GM21723 (cell line): ENCODE results near the gene TLX1.

Experiments used
- ATAC-seq: cut with Tn5 transposase; IDR thresholded peaks from one replicate; pipeline ENCODE4 v1.9.1; 2021; ENCODE audit warnings: mild to moderate bottlenecking, moderate library complexity; ENCODE audit not compliant: unreplicated experiment

TLX1 gene

GRCh38 chr10:101133489-101134298, 2.6 kb downstream of the TLX1 start:
- ATAC-seq, result no peak

- ATAC-seq, result no peak
Measured at GRCh38 chr10:101134299-101135127, 3.4 kb downstream of the TLX1 start.

- no peak for ATAC-seq
Measured at GRCh38 chr10:101135141-101136006, 4.3 kb downstream of the TLX1 start.

DNA sequence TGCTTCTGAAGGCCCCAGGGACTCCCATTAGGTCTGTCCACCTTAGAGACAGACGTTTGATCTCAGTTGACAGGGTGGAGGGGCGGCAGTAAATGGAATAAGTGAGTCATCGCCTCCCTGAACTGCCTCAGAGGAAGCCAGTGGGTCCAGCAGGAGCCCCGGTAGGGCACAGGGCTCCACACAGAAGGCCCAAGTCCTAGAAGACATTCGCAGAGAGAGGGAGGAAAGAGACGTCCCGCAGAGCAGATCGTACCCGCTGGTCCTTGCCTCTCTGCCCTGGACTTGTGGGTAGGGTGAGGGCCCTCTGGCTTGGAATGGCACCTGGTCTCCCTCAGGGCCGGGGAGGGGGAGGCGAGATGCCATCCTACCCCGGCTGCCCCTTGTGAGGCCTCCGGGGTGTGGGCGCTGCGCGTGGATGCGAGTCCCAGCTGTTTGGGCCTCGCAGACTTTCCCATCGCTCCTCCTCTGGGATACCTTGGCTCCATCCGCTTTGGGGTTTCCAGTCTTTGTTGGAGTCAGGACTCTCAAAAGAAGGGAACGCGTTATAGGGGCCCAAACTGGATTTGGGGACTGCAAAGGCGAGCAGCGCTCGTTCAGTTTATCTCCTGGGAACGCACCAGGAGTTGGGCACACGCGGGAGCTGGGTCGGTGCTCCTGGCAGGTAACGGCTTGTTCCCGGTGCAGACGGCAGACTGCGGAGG, 5.1 kb downstream of the TLX1 start:
- ATAC-seq, result no peak

DNA sequence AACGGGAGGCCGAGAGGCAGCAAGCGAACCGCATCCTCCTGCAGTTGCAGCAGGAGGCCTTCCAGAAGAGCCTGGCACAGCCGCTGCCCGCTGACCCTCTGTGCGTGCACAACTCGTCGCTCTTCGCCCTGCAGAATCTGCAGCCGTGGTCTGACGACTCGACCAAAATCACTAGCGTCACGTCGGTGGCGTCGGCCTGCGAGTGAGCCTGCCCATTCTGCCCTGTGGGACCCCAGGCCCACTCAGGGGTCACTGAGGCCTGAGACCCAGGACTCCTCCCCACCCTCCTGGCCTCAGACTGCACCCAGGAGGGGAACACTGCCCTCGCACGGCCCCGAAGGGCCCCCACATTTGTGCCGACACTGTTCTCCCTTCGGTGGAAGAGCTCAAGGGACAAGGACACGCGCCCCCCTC, 5.6 kb downstream of the TLX1 start:
- no peak for ATAC-seq

- no peak for ATAC-seq
Measured at GRCh38 chr10:101137271-101137670, 6.2 kb downstream of the TLX1 start.

GRCh38 chr10:101138788-101139420, 7.8 kb downstream of the TLX1 start:
- ATAC-seq, result no peak

- ATAC-seq, result no peak
Measured at GRCh38 chr10:101139421-101139911, 8.4 kb downstream of the TLX1 start.

DNA sequence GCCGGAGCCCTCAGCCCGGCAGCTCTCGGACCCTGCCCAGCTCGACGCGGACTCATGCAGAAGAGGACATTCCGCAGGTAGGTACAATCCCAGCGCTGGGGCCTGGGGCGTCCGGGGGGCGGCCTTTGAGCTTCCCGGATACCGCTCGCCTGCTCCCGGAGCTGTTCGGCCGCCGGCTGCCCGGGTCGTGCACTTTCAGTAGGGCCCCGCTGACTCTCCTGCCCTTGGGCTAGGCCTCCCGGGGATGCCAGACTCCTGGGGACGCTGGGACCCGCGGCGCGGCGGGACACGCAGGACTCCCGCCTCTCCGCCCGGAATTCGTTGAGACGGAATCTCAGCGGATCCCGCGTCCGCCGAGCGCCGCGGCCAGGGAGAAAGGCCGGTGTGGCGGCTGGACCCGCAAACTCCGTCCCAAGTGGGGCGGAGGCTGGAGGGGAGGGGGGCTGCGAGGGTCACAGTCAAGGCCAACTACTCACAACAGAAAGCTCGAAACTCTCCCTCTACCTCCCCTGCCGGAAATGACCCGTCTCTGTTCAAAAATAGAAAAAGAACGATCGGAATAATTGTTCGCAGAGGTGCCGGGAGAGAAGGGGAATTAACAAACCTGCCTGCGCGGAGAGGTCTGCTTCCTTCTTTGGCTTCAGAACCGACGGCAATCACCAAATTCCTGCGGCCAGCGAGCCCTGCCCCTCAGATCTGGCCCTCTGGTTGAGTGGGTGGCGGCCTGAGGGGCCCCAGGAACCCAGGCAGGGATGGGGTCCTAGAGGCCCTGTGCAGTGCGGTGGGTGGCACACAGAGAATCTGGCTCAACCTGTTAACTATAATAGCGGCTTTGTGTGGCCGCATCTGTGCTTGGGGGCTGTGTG, 9.2 kb downstream of the TLX1 start:
- no peak for ATAC-seq

DNA sequence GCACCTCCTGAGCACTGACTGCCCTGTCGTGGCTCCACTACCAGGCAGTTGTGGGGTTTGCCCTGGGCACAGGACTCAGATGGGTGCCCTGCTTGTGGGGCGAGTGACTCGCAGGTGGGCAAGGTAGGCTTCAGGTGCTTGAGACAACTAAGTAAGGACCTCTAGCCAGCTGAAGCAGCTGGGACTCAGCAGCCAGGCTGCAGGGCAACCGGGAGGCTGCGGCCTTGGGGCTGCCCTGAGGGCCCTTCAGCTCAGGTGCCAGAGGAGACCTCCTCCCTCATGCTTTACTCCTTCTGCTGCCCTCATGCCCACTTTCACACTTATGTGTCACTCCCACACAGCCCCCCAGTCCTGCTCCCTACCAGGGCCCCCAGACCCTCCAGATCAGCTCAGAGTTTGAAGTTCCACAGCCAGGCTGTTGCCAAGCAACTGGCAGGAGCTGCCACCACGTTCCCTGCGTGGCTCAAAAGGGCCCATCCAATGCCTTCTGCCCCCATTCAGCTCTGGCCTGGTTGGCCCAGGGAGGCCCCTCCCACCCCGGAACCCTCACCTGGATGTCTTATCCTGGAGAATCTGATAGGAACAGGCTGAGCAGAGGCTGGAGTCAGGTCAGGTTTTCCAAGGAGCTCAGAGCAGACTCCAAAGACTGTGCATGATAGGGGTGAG, 10.0 kb downstream of the TLX1 start:
- no peak for ATAC-seq

DNA sequence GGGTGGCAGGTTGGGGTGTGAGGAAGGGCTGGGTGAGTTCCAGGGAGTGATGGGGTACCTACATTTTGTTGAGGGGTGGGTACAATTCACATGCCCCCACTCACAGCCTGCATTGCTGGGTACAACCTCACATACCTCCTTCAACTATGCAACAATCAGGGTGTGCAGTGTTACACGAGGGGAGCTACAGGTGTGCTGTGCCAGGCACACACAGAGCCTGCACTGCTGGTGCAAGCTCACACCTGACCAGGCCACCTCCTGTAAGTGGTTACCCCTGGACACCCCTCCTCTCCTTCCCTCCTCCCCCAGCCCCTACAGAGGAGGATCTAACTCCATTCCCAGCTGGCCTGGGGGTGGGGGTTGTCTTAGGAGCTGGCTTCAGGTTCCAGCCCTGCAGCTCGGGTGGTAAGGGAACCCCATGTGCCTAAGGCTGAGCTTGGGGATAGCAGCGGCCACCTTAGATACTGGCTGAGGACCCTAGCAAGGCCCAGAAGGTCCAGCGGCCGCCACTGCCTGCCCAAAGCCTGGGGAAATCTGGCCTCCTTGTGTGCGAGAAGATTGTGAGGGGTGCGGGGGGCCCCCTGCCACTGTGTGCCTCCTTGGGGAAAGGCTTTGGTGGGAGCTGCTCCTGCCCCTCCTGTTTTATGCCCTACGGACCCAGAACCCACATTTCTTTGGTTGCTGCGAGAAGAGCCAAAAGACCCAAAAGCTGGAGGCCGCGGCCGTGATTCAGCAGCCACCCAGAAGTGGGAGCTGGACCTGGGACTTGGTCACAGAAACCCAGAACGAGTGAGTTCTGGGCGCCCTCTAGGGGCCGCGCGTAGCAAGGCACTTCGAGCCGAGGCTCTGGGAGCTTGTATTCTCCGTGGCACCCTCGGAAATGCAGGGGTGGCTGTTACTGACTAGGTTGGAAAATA, 10.8 kb downstream of the TLX1 start:
- no peak for ATAC-seq

DNA sequence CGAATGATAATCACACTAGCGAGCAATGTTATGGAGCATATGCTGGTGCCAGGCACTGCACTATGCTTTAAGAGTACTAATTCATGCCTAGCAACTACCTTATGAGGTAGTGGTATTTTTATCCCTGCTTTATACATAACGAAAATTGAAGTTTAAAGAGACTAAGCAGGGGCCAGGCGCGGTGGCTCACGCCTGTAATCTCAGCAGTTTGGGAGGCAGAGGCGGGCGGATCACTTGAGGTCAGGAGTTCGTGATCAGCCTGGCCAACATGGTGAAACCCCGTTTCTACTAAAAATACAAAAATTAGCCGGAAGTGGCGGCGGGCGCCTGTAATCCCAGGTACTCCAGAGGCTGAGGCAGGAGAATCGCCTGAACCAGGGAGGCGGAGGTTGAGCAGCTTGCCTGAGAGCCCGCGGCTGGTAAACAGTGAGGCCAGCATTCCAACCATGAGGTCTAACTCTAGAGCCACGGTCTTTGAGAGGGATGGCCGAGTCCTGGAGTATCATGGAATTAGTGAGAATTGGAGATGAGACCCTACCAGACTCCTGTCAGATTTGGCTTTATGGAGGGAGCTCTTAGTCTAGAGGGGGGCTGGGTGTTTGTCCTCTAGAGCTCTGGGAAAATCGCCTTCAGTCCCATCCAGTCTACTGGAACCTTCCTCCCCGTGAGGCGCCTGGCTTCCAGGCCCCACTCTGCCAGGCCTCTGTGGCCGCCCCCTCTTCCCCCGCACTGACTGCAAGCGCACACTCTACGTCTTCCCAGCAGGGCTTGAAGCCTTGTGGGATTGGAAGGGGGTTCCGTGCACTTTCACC, 11.6 kb downstream of the TLX1 start:
- ATAC-seq, result no peak

DNA sequence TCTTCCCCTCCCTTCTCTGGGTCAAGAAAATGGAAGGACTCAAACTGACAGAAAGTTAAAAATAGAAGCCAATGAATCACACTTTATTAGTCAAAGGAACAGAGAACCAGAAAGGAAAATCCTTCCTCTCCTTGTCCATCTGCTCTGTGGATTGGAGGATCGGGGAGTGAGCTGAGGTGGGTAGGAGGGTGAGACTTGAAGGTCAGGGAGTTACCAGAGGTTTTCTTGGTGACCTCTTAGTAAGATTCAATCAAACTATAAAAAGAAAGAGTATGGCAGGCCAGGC, 12.2 kb downstream of the TLX1 start:
- ATAC-seq, result no peak

GRCh38 chr10:101144053-101144452, 13.0 kb downstream of the TLX1 start:
- ATAC-seq, result no peak

DNA sequence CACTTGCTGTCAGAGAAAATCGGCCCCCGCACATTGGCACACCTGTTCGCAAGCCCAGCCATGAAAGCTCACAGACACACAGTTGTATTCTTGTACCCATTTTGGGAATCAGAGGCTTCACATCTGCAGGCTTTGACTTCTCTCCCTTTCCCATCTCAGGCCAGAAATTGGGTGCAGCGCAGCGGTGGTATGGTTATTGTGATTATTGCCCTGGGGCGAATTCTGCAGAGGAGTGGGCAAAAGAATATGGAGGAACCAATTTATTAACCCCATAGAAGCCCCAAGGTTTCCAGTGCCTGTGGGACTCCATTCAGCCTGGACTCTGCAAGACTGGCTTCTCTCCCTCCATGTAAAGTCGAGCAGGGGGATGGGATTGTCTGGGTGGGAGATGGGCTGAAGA, 14.0 kb downstream of the TLX1 start:
- no peak for ATAC-seq

DNA sequence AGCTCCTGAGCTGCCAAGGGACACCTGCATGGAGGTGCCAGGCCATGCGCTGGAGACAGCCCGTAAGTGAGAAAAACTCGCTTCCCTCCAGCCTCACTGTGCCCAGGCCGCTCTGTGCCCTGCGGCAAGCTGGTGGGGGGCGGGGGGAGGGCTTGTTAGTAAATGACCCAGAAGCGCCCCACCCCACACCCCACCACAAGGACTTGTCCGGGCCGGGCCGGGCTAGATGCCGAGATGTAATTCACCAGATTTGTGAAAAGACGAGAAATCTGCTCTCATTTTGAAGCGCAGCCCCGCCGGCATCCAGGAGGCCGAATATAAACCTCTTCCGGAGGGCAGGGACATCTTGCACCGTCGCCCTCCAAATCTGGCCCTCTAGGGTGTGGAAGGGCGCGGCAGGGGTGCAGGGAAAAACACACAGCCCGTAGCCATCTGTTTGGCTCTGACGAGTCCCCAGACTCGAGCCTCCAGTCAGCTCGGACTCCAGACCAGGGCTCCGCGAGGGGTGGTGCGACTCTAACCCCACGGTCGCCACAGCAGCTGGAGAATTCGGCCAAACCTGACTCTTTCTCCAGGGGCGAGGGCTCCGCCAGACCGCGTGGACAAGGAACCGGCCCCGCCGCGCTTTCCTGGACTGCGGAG, 14.8 kb downstream of the TLX1 start:
- no peak for ATAC-seq
